K562 (cell line): ENCODE results near the gene BDKRB2. TPM values are rescaled to one million over a fixed set of nuclear protein-coding genes. Genes with fewer than 3 reads are reported as not detected.

Experiments
- ATAC-seq: fragments of 200-7000 bp; cut with Tn5 transposase; 3 replicates; pipeline ENCODE4 v1.9.1; 2020; ENCODE audit warnings: moderate library complexity
- BruUV-seq: library from RNA; stranded (reverse); fragments of 400-500 nt; replicated peaks from 2 replicates; lab custom pipeline; 2021; lab: Mats Ljungman, UMichigan
- CTCF ChIA-PET: fragments of 300-600 bp; formaldehyde crosslinking; extraction: SDS; loops from one replicate; lab custom pipeline; 2021; ENCODE audit warnings: low intra/inter-chr PET ratio; lab: Yijun Ruan, JAX
- POLR2A ChIA-PET: fragments of 300-600, 350-650 bp; sonication (Branson Sonifier 250); formaldehyde crosslinking; extraction: SDS; loops from one replicate; lab custom pipeline; 2021; ENCODE audit warnings: antibody characterized with exemption, inconsistent platforms; lab: Yijun Ruan, JAX
- DNase-seq, 4 experiments: peaks; one replicate each; pipeline versions ENCODE4 v3.0.0 to v3.0.0-alpha.2; 2011 to 2018; ENCODE audit warnings: low spot score in 3 of 4, mixed read lengths in 3 of 4; ENCODE audit errors: extremely low read depth in 1 of 4
- FAIRE-seq: peaks from 2 replicates; lab custom pipeline; 2011; peaks lifted over from hg19 to GRCh38; lab: Jason Lieb, UNC
- H2AFZ ChIP-seq: 2 replicates; pipeline ENCODE4 v1.6.0; 2011; ENCODE audit warnings: low read depth, low read length, control low read depth, inconsistent platforms
- H3K27ac ChIP-seq: fragments of 200-600 bp; 3 replicates; pipeline ENCODE4 v1.8.0; 2011; ENCODE audit warnings: low read depth, mild to moderate bottlenecking, control low read depth, inconsistent platforms, low read length, moderate library complexity, mixed read lengths; ENCODE audit errors: extremely low read depth
- H3K27me3 ChIP-seq, 2 experiments: fragments of 300-600 bp in 1 of 2; 2 replicates in 1 of 2; 3 replicates in 1 of 2; pipeline versions ENCODE4 v1.6.0 to v1.8.0; 2011; ENCODE audit warnings: inconsistent platforms in 2 of 2, low read length in 2 of 2, mild to moderate bottlenecking in 1 of 2, mixed read lengths in 1 of 2, moderate library complexity in 1 of 2; ENCODE audit not compliant: control insufficient read depth in 2 of 2, insufficient read depth in 2 of 2
- H3K36me3 ChIP-seq: fragments of 300-600 bp; 3 replicates; pipeline ENCODE4 v1.8.0; 2011; ENCODE audit warnings: mild to moderate bottlenecking, low read length, inconsistent platforms; ENCODE audit not compliant: control insufficient read depth, insufficient read depth
- H3K4me1 ChIP-seq, 2 experiments: fragments of 200-600 bp in 1 of 2; replicated peaks in 1 of 2; 2 replicates in 1 of 2; 3 replicates in 1 of 2; pipeline versions ENCODE4 v1.5.1 to v1.8.0; 2011; ENCODE audit warnings: inconsistent platforms in 2 of 2, low read length in 2 of 2, mild to moderate bottlenecking in 1 of 2, mixed read lengths in 1 of 2, moderate library complexity in 1 of 2; ENCODE audit not compliant: control insufficient read depth in 2 of 2, insufficient read depth in 2 of 2
- H3K4me2 ChIP-seq: 2 replicates; pipeline ENCODE4 v1.6.1; 2011; ENCODE audit warnings: low read length, control low read depth, inconsistent platforms, mixed read lengths; ENCODE audit not compliant: insufficient read depth
- H3K4me3 ChIP-seq: fragments of 200-600 bp; sonication (generic), shearing (Covaris generic); 2 replicates; pipeline ENCODE4 v1.5.1; 2016; ENCODE audit warnings: control low read depth, inconsistent platforms
- H3K79me2 ChIP-seq: fragments of 200-600 bp; 3 replicates; pipeline ENCODE4 v1.8.0; 2011; ENCODE audit warnings: low read length, inconsistent platforms; ENCODE audit not compliant: control insufficient read depth, insufficient read depth
- H3K9ac ChIP-seq, 2 experiments: 2 replicates each; pipeline versions ENCODE4 v1.6.0 to v1.6.1; 2011; ENCODE audit warnings: low read depth in 2 of 2, low read length in 2 of 2, control low read depth in 1 of 2, inconsistent platforms in 1 of 2, mild to moderate bottlenecking in 1 of 2, mixed read lengths in 1 of 2; ENCODE audit not compliant: insufficient read depth in 1 of 2
- H3K9me1 ChIP-seq: one replicate; pipeline ENCODE4 v1.6.0; 2011; ENCODE audit warnings: inconsistent platforms, mild to moderate bottlenecking, low read length, moderate library complexity; ENCODE audit not compliant: control insufficient read depth, insufficient read depth
- H3K9me3 ChIP-seq: replicated peaks from 2 replicates; pipeline ENCODE4 v1.5.1; 2011; ENCODE audit warnings: low read depth, low read length, inconsistent platforms; ENCODE audit not compliant: control insufficient read depth, insufficient read depth
- H4K20me1 ChIP-seq: replicated peaks from 2 replicates; pipeline ENCODE4 v1.6.1; 2011; ENCODE audit warnings: low read length, inconsistent platforms, mixed read lengths; ENCODE audit not compliant: control insufficient read depth, insufficient read depth
- ELK3 ChIP-seq: fragments of 450-650 bp; formaldehyde crosslinking; IDR thresholded peaks from 2 replicates; pipeline ENCODE4 v1.4.0; 2020; ENCODE audit warnings: mild to moderate bottlenecking
- NFXL1 ChIP-seq: fragments of 450-650 bp; formaldehyde crosslinking; IDR thresholded peaks from 2 replicates; pipeline ENCODE4 v1.4.0; 2021; ENCODE audit warnings: mild to moderate bottlenecking
- RBM22 ChIP-seq: fragments of 200-400 bp; formaldehyde crosslinking; IDR thresholded peaks from 2 replicates; pipeline ENCODE4 v1.6.1; 2018; ENCODE audit warnings: low read length, low read depth; ENCODE audit not compliant: poor library complexity, severe bottlenecking
- RREB1 ChIP-seq: fragments of 250-450 bp; sonication (Bioruptor Pico); IDR thresholded peaks from 2 replicates; pipeline ENCODE4 v1.4.0; 2020
- TAF15 ChIP-seq: fragments of 200-400 bp; formaldehyde crosslinking; IDR thresholded peaks from 2 replicates; pipeline ENCODE4 v1.6.1; 2017; ENCODE audit warnings: mild to moderate bottlenecking, low read depth, low read length, moderate library complexity
- ZBED1 ChIP-seq: IDR thresholded peaks from 2 replicates; pipeline ENCODE4 v1.6.1; 2014
- ZNF121 ChIP-seq: sonication (generic); formaldehyde crosslinking; conservative IDR thresholded peaks from 2 replicates; pipeline ENCODE4 v1.8.0; 2022; ENCODE audit warnings: missing genetic modification reagents
- ZNF436 ChIP-seq: fragments of 250-450, 450-650 bp; sonication (Bioruptor Pico); formaldehyde crosslinking; IDR thresholded peaks from 2 replicates; pipeline ENCODE4 v1.7.0; 2020; ENCODE audit warnings: mild to moderate bottlenecking
- WGBS: fragments of 100-300 bp; shearing (Covaris generic); methylation state at CpG from one replicate; pipeline ENCODE4 v1.1.6; 2016; ENCODE audit warnings: low coverage, mixed read lengths; ENCODE audit not compliant: insufficient coverage; ENCODE audit errors: missing lambda C conversion rate; 5-methylcytosine and 5-hydroxymethylcytosine counted together
- in situ Hi-C: fragments of 300-500 bp; cut with MboI; formaldehyde crosslinking; loops from 4 replicates; pipeline ENCODE4 v1.15.0; 2018; ENCODE audit warnings: inconsistent platforms, mixed read lengths
- intact Hi-C: fragments of 100-400 bp; cut with micrococcal nuclease; formaldehyde crosslinking; loops from 2 replicates; pipeline ENCODE4 v1.14.2; 2022
- polyA plus RNA-seq, 8 experiments: library from polyadenylated mRNA; depleted of rRNA in 4 of 8; stranded (reverse) in 5 of 8; unstranded in 3 of 8; fragments of >200 nt; fragmentation: Nextera tagmentation in 2 of 8; fragmentation: Illumina TruSeq in 1 of 8; extraction: Ambion mirVana in 2 of 8; extraction: Trizol in 1 of 8; gene quantifications; 2 replicates each; pipeline versions ENCODE4 v1.2.1 to v1.2.3, GENCODE V29; 2011 to 2014; ENCODE audit warnings: inconsistent platforms in 1 of 8, missing spikeins in 1 of 8
- total RNA-seq, 7 experiments: library from RNA; depleted of rRNA in 6 of 7; stranded (reverse); fragments of >200 nt in 6 of 7; fragmentation: Illumina TruSeq in 2 of 7; extraction: Trizol in 2 of 7; gene quantifications; 2 replicates each; pipeline versions ENCODE4 v1.2.1 to v1.2.3, GENCODE V29; 2011 to 2021; ENCODE audit warnings: low replicate concordance in 1 of 7
- TF ChIP-seq, protein P1 (sequence below), 2 experiments: IDR thresholded peaks in 1 of 2; conservative IDR thresholded peaks in 1 of 2; 2 replicates each; pipeline ENCODE4 v1.6.1; 2016; ENCODE audit warnings: low read depth in 2 of 2, mild to moderate bottlenecking in 1 of 2, missing compliant biosample characterization in 1 of 2, missing genetic modification characterization in 1 of 2, moderate library complexity in 1 of 2
- TF ChIP-seq, protein P2 (sequence below): fragments of 200-400 bp; formaldehyde crosslinking; IDR thresholded peaks from 2 replicates; pipeline ENCODE4 v1.6.1; 2017; ENCODE audit warnings: mild to moderate bottlenecking, low read depth, low read length, moderate library complexity

BDKRB2 gene
- total and polyA plus RNA-seq, 9 of the 15 experiments (the other 6 are each of a cell fraction or from before 2014, with no cell fraction given): 0.02 TPM; not detected in 8

DNA sequence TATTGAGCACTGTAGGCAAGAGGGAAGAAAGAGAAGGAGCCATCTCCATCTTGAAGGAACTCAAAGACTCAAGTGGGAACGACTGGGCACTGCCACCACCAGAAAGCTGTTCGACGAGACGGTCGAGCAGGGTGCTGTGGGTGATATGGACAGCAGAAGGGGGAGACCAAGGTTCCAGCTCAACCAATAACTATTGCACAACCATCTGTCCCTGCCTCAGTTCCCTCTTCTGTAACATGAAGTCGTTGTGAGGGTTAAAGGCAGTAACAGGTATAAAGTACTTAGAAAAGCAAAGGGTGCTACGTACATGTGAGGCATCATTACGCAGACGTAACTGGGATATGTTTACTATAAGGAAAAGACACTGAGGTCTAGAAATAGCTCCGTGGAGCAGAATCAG is 37.5 kb downstream of the BDKRB2 start:
- H3K79me2 ChIP-seq: no peaks in the 10 kb centered on the region
- H4K20me1 ChIP-seq: no peaks in the 10 kb centered on the region
- no peak overlapping the region for H2AFZ ChIP-seq
- FAIRE-seq: no peak
- intact Hi-C loops: no loop called here
- no peak overlapping the region for H3K27ac ChIP-seq
- ATAC-seq: no peak
- no TSS peak for BruUV-seq
- ChIA-PET POLR2A (interaction anchor here (1.1 kb wide), 1 partner anchor 10 kb away, joined by 3 read pairs; no protein-coding TSS in a partner anchor), CTCF (no interaction called here)
- H3K36me3 ChIP-seq: no peaks in the 10 kb centered on the region
- H3K4me3 ChIP-seq: no peak overlapping the region
- H3K4me1 ChIP-seq: no peaks in the 10 kb centered on the region
- H3K9me1 ChIP-seq: no peaks in the 10 kb centered on the region
- H3K27me3 ChIP-seq: peaks cover 0 to 16% of the 10 kb centered on the region in 2 experiments; a peak in 3 of 5 replicates
- 1% methylated on average over 10 of the region's 10 CpGs for WGBS
- no peak overlapping the region for H3K4me2 ChIP-seq
- no peak for DNase-seq
- in situ Hi-C loops: no loop called here
- H3K9ac ChIP-seq: no peak overlapping the region
- H3K9me3 ChIP-seq: no peaks in the 10 kb centered on the region
- TF ChIP-seq, protein P1, sequence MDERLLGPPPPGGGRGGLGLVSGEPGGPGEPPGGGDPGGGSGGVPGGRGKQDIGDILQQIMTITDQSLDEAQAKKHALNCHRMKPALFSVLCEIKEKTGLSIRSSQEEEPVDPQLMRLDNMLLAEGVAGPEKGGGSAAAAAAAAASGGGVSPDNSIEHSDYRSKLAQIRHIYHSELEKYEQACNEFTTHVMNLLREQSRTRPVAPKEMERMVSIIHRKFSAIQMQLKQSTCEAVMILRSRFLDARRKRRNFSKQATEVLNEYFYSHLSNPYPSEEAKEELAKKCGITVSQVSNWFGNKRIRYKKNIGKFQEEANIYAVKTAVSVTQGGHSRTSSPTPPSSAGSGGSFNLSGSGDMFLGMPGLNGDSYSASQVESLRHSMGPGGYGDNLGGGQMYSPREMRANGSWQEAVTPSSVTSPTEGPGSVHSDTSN (CRISPR knock-in tag; IDR thresholded peaks at IDR 0.05; ENCODE audit: low read depth): no peak
- TF ChIP-seq, protein P1 (tag; conservative IDR thresholded peaks at IDR 0.05; ENCODE audit: low read depth): no peak
- no peak for TF ChIP-seq ZNF436 (CRISPR knock-in tag)
- TF ChIP-seq ZNF121 (CRISPR knock-in tag): no peak
- no peak for TF ChIP-seq ZBED1
- TF ChIP-seq RREB1 (CRISPR knock-in tag): no peak
- no peak for TF ChIP-seq ELK3
- no peak for TF ChIP-seq RBM22
- TF ChIP-seq, protein P2, sequence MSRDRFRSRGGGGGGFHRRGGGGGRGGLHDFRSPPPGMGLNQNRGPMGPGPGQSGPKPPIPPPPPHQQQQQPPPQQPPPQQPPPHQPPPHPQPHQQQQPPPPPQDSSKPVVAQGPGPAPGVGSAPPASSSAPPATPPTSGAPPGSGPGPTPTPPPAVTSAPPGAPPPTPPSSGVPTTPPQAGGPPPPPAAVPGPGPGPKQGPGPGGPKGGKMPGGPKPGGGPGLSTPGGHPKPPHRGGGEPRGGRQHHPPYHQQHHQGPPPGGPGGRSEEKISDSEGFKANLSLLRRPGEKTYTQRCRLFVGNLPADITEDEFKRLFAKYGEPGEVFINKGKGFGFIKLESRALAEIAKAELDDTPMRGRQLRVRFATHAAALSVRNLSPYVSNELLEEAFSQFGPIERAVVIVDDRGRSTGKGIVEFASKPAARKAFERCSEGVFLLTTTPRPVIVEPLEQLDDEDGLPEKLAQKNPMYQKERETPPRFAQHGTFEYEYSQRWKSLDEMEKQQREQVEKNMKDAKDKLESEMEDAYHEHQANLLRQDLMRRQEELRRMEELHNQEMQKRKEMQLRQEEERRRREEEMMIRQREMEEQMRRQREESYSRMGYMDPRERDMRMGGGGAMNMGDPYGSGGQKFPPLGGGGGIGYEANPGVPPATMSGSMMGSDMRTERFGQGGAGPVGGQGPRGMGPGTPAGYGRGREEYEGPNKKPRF: no peak
- TF ChIP-seq TAF15: no peak
- TF ChIP-seq NFXL1 (CRISPR knock-in tag): no peak
